ENCODE results near the gene NPRL2. TPM values are rescaled to one million over a fixed set of nuclear protein-coding genes. Genes with fewer than 3 reads are reported as not detected.

Gene NPRL2
- total and polyA plus RNA-seq, 9 of the 15 experiments (the other 6 are each of a cell fraction or from before 2014, with no cell fraction given) = 17.4 to 40.4 (median 24.4) TPM

DNA sequence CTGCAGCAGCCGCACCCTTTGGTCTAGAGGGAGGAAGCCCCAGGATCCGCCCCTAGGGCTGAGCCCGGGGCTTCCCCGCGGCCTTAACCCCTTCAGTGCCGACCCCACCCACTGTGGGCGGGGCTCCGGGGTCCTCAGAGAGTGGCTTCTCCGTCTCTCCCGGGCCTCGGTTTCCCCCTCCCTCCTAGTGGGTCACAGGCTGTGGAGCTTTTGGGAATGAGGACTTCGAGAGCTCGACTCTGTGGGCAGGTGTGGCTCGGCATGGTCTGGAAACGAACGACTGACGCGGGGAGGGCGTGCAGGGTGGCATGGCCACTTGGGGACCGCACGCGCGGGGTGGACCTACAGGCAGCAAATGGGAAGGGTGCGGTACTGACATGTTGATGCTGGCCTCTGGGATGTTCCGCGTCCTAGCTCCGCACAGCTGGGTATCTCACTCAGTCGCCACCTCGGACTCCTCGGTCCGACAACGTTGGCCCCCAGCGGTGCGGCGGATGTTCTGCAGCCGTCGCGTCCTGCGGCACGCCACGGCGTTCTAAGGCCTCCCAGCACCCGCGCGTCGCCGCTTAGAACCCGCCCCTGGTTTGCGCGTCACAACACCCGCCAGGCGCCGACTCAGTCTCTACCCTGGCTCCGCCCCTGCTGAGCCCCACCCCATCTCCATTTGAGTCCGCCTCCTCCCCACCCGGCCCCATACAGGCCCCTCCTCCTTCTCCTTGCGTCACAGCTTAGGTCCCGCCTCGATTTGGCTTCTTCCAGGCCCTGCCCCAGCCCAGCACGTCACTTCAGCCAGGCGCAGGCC, 51.5 kb downstream of the NPRL2 start, which contains the start of the genes HYAL3 and NAA80:
HYAL3 (minus strand) TSS at position 570 of the 802 bp plus-strand sequence. CDS start 3,803 bp downstream, outside the sequence.
NAA80 (minus strand) TSS at position 570 of the 802 bp plus-strand sequence. CDS start 1,942 bp downstream, outside the sequence.
- Histone ChIP-seq H3K9me1 (ENCODE audit: control insufficient read depth, insufficient read depth, low read length) (no peaks in the 10 kb centered on the region), H2AFZ (ENCODE audit: low read depth, low read length) (peak within 1 kb of the TSS; percentile 92), H3K4me1 (replicated peaks in 1 of 2; ENCODE audit: control insufficient read depth in 2 of 2, insufficient read depth in 2 of 2, low read length in 2 of 2) (peaks cover 22 to 72% of the 10 kb centered on the region in 2 experiments; a peak in 4 of 5 replicates), H3K9me3 (replicated peaks; ENCODE audit: control insufficient read depth, insufficient read depth, low read depth, low read length) (no peaks in the 10 kb centered on the region), H3K27me3 (ENCODE audit: control insufficient read depth in 2 of 2, insufficient read depth in 2 of 2, low read length in 2 of 2) (no peaks in the 10 kb centered on the region), H3K4me2 (ENCODE audit: insufficient read depth, low read length) (peak within 1 kb of the TSS; percentile 94), H4K20me1 (replicated peaks; ENCODE audit: control insufficient read depth, insufficient read depth, low read length) (no peaks in the 10 kb centered on the region), H3K79me2 (ENCODE audit: control insufficient read depth, insufficient read depth, low read length) (peaks cover 49% of the 10 kb centered on the region), H3K36me3 (ENCODE audit: control insufficient read depth, insufficient read depth, low read length) (peaks cover 19% of the 10 kb centered on the region; the same call in 2 of the 3 replicates), H3K27ac (ENCODE audit: extremely low read depth, low read depth, low read length) (peak within 1 kb of the TSS; percentile 99), H3K9ac (ENCODE audit: insufficient read depth in 1 of 2, low read depth in 2 of 2, low read length in 2 of 2) (peak within 1 kb of the TSS; percentile 94 to 97), H3K4me3 (peak within 1 kb of the TSS; percentile 83)
- intact Hi-C loops (cut with micrococcal nuclease) (loop anchor here (2.0 kb wide), 1 partner anchor 30 kb away; the partner anchor contains the start of gene TUSC2), in situ Hi-C loops (cut with MboI) (no loop called here)
- WGBS (ENCODE audit: insufficient coverage, low coverage, missing lambda C conversion rate) = 0% methylated on average over 32 of the region's 61 CpGs
- ATAC-seq (peak; percentile 85), FAIRE-seq (peak; percentile 99), DNase-seq (ENCODE audit: extremely low read depth in 1 of 4, low spot score in 3 of 4) (peak; percentile 89 to 97 (median 93))
- no TSS peak for BruUV-seq (replicated peaks)
- ChIA-PET POLR2A (interaction anchor here (0.6 to 1.5 kb wide), 9 partner anchors 11 to 51 kb away, joined by 3 to 8 read pairs (median 3); partner anchors contain the start of gene TUSC2), CTCF (ENCODE audit: low intra/inter-chr PET ratio) (interaction anchor here (0.6 to 0.7 kb wide), 2 partner anchors 72 to 369 kb away, joined by 3 to 9 read pairs; no protein-coding TSS in a partner anchor)
- TF ChIP-seq, protein P1, sequence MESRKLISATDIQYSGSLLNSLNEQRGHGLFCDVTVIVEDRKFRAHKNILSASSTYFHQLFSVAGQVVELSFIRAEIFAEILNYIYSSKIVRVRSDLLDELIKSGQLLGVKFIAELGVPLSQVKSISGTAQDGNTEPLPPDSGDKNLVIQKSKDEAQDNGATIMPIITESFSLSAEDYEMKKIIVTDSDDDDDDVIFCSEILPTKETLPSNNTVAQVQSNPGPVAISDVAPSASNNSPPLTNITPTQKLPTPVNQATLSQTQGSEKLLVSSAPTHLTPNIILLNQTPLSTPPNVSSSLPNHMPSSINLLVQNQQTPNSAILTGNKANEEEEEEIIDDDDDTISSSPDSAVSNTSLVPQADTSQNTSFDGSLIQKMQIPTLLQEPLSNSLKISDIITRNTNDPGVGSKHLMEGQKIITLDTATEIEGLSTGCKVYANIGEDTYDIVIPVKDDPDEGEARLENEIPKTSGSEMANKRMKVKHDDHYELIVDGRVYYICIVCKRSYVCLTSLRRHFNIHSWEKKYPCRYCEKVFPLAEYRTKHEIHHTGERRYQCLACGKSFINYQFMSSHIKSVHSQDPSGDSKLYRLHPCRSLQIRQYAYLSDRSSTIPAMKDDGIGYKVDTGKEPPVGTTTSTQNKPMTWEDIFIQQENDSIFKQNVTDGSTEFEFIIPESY (CRISPR knock-in tag; IDR thresholded peaks at IDR 0.05) = no peak; the same call in 1 of the 2 replicates
- no peak for TF ChIP-seq NFE2 (IDR thresholded peaks at IDR 0.05; ENCODE audit: low read depth)
- TF ChIP-seq ZC3H8 (IDR thresholded peaks at IDR 0.05) = no peak
- TF ChIP-seq SOX6 (IDR thresholded peaks at IDR 0.05) = 0 out of 2 replicates have a peak, but pooled peaks have one; percentile 12
- TF ChIP-seq C11orf30 (IDR thresholded peaks at IDR 0.05; ENCODE audit: low read depth) = peak; percentile 52
- TF ChIP-seq, protein P2, sequence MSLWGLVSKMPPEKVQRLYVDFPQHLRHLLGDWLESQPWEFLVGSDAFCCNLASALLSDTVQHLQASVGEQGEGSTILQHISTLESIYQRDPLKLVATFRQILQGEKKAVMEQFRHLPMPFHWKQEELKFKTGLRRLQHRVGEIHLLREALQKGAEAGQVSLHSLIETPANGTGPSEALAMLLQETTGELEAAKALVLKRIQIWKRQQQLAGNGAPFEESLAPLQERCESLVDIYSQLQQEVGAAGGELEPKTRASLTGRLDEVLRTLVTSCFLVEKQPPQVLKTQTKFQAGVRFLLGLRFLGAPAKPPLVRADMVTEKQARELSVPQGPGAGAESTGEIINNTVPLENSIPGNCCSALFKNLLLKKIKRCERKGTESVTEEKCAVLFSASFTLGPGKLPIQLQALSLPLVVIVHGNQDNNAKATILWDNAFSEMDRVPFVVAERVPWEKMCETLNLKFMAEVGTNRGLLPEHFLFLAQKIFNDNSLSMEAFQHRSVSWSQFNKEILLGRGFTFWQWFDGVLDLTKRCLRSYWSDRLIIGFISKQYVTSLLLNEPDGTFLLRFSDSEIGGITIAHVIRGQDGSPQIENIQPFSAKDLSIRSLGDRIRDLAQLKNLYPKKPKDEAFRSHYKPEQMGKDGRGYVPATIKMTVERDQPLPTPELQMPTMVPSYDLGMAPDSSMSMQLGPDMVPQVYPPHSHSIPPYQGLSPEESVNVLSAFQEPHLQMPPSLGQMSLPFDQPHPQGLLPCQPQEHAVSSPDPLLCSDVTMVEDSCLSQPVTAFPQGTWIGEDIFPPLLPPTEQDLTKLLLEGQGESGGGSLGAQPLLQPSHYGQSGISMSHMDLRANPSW (CRISPR knock-in tag; IDR thresholded peaks at IDR 0.05) = no peak
- no peak for TF ChIP-seq ZNF507 (tag; conservative IDR thresholded peaks at IDR 0.05)
- peak; percentile 89 to 90 for TF ChIP-seq NRF1 (conservative IDR thresholded peaks at IDR 0.05 in 1 of 2, IDR thresholded peaks at IDR 0.05 in 1 of 2)
- TF ChIP-seq BCOR (IDR thresholded peaks at IDR 0.05) = 0 out of 2 replicates have a peak, but pooled peaks have one; percentile 45
- TF ChIP-seq, protein P3, sequence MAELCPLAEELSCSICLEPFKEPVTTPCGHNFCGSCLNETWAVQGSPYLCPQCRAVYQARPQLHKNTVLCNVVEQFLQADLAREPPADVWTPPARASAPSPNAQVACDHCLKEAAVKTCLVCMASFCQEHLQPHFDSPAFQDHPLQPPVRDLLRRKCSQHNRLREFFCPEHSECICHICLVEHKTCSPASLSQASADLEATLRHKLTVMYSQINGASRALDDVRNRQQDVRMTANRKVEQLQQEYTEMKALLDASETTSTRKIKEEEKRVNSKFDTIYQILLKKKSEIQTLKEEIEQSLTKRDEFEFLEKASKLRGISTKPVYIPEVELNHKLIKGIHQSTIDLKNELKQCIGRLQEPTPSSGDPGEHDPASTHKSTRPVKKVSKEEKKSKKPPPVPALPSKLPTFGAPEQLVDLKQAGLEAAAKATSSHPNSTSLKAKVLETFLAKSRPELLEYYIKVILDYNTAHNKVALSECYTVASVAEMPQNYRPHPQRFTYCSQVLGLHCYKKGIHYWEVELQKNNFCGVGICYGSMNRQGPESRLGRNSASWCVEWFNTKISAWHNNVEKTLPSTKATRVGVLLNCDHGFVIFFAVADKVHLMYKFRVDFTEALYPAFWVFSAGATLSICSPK (IDR thresholded peaks at IDR 0.05; ENCODE audit: borderline replicate concordance) = no peak
- peak; percentile 13; the same call in 1 of the 2 replicates for TF ChIP-seq ARID1B (IDR thresholded peaks at IDR 0.05)
- TF ChIP-seq ZNF445 (CRISPR knock-in tag; IDR thresholded peaks at IDR 0.05; ENCODE audit: low read depth) = no peak
- TF ChIP-seq, protein P4, sequence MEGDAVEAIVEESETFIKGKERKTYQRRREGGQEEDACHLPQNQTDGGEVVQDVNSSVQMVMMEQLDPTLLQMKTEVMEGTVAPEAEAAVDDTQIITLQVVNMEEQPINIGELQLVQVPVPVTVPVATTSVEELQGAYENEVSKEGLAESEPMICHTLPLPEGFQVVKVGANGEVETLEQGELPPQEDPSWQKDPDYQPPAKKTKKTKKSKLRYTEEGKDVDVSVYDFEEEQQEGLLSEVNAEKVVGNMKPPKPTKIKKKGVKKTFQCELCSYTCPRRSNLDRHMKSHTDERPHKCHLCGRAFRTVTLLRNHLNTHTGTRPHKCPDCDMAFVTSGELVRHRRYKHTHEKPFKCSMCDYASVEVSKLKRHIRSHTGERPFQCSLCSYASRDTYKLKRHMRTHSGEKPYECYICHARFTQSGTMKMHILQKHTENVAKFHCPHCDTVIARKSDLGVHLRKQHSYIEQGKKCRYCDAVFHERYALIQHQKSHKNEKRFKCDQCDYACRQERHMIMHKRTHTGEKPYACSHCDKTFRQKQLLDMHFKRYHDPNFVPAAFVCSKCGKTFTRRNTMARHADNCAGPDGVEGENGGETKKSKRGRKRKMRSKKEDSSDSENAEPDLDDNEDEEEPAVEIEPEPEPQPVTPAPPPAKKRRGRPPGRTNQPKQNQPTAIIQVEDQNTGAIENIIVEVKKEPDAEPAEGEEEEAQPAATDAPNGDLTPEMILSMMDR (IDR thresholded peaks at IDR 0.05 in 2 of 3, conservative IDR thresholded peaks at IDR 0.05 in 1 of 3; ENCODE audit: insufficient read depth in 2 of 3, low read depth in 1 of 3, low read length in 3 of 3) = peak; percentile 38 to 44 (median 41); a peak in 4 of 6 replicates

Data from K562 (cell line).